HG03439 (cell line): ENCODE results near the gene NSRP1.
"Not testable (repeated sequence)": the region's sequence is repeated elsewhere in the genome, so short reads cannot be mapped to it uniquely, and the experiment has no call there.

ENCODE experiments used
- ATAC-seq: cut with Tn5 transposase; IDR thresholded peaks from one replicate; pipeline ENCODE4 v1.9.1; 2021; ENCODE audit warnings: mild to moderate bottlenecking, moderate library complexity; ENCODE audit not compliant: unreplicated experiment

NSRP1 gene

GRCh38 chr17:30117675-30118081, 1.1 kb downstream of the NSRP1 start:
- ATAC-seq: no peak

- ATAC-seq: not testable (repeated sequence)
Measured at GRCh38 chr17:30118635-30119034, 2.0 kb downstream of the NSRP1 start.

- ATAC-seq: no peak
Measured at GRCh38 chr17:30124273-30124796, 7.7 kb downstream of the NSRP1 start.

GRCh38 chr17:30130121-30130520, 13.5 kb downstream of the NSRP1 start:
- no peak for ATAC-seq

GRCh38 chr17:30132615-30133014, 16.0 kb downstream of the NSRP1 start:
- no peak for ATAC-seq

GRCh38 chr17:30133197-30133596, 16.6 kb downstream of the NSRP1 start:
- no peak for ATAC-seq

GRCh38 chr17:30134551-30134950, 17.9 kb downstream of the NSRP1 start:
- no peak for ATAC-seq

- ATAC-seq: no peak
Measured at GRCh38 chr17:30137158-30137557, 20.5 kb downstream of the NSRP1 start.

GRCh38 chr17:30147860-30148259, 31.2 kb downstream of the NSRP1 start:
- ATAC-seq: not testable (repeated sequence)

- ATAC-seq: no peak
Measured at GRCh38 chr17:30148376-30148775, 31.8 kb downstream of the NSRP1 start.

GRCh38 chr17:30151471-30151870, 34.9 kb downstream of the NSRP1 start:
- ATAC-seq: no peak

- no peak for ATAC-seq
Measured at GRCh38 chr17:30153463-30153862, 36.8 kb downstream of the NSRP1 start.

GRCh38 chr17:30155389-30155788, 38.8 kb downstream of the NSRP1 start:
- ATAC-seq: no peak

- ATAC-seq: no peak
Measured at GRCh38 chr17:30158896-30159625, 42.4 kb downstream of the NSRP1 start.

- ATAC-seq: no peak
Measured at GRCh38 chr17:30160419-30161172, 44.0 kb downstream of the NSRP1 start.

- ATAC-seq: no peak
Measured at GRCh38 chr17:30161601-30162000, 45.0 kb downstream of the NSRP1 start.

GRCh38 chr17:30164531-30164930, 47.9 kb downstream of the NSRP1 start:
- no peak for ATAC-seq

GRCh38 chr17:30165147-30165546, 48.5 kb downstream of the NSRP1 start:
- ATAC-seq: no peak

GRCh38 chr17:30165960-30166359, 49.3 kb downstream of the NSRP1 start:
- no peak for ATAC-seq

GRCh38 chr17:30170415-30170987, 53.9 kb downstream of the NSRP1 start:
- ATAC-seq: no peak

- no peak for ATAC-seq
Measured at GRCh38 chr17:30172560-30172959, 55.9 kb downstream of the NSRP1 start.

GRCh38 chr17:30173649-30174048, 57.0 kb downstream of the NSRP1 start:
- peak; percentile 69 for ATAC-seq
